ENCODE data around the gene SAFB2. TPM values are rescaled to one million over a fixed set of nuclear protein-coding genes. Genes with fewer than 3 reads are reported as not detected.
"Not testable (repeated sequence)": the region's sequence is repeated elsewhere in the genome, so short reads cannot be mapped to it uniquely, and the experiment has no call there.

Gene SAFB2
- polyA plus RNA-seq, 6 donors from 2014 or later = 19.9 to 56.0 (median 29.3) TPM

GRCh38 chr19:5612891-5613865 is 9.4 kb downstream of the SAFB2 start:
- Mint-ChIP-seq H3K36me3 (peaks cover 21 to 27% of the 10 kb centered on the region in 2 donors), H3K4me1 (peaks cover 7 to 17% (median 12%) of the 10 kb centered on the region in 3 donors), H3K27me3 (no peaks in the 10 kb centered on the region), H3K27ac (peak overlapping the region; percentile 24 to 76 (median 48)), H3K9me3 (no peaks in the 10 kb centered on the region), H3K4me3 (no peak overlapping the region)
- DNase-seq (no peak), ATAC-seq (ENCODE audit: low read depth in 2 of 2) (no peak)

GRCh38 chr19:5609881-5610448 is 12.6 kb downstream of the SAFB2 start:
- H3K27me3 Mint-ChIP-seq = no peaks in the 10 kb centered on the region
- H3K36me3 Mint-ChIP-seq = peaks cover 14 to 48% of the 10 kb centered on the region in 2 donors
- ATAC-seq (ENCODE audit: low read depth in 2 of 2) (no peak), DNase-seq (no peak)
- H3K9me3 Mint-ChIP-seq = no peaks in the 10 kb centered on the region
- peaks cover 12 to 23% (median 19%) of the 10 kb centered on the region in 3 donors for H3K4me1 Mint-ChIP-seq
- H3K27ac Mint-ChIP-seq = no peak overlapping the region
- no peak overlapping the region for H3K4me3 Mint-ChIP-seq

- ATAC-seq (ENCODE audit: low read depth in 2 of 2); DNase-seq; H3K4me3 Mint-ChIP-seq; H3K9me3 Mint-ChIP-seq; H3K27me3 Mint-ChIP-seq: not testable (repeated sequence)
- Mint-ChIP-seq H3K4me1 (peaks cover 12 to 23% (median 19%) of the 10 kb centered on the region in 3 donors), H3K36me3 (peaks cover 16 to 52% of the 10 kb centered on the region in 2 donors), H3K27ac (peak overlapping the region in 2 of 6 donors; percentile 24 to 49)
These were observed 13.8 kb downstream of the SAFB2 start for GRCh38 chr19:5608766-5609165.

- DNase-seq (no peak), ATAC-seq (ENCODE audit: low read depth in 2 of 2) (no peak)
- H3K4me1 Mint-ChIP-seq = peaks cover 12 to 21% (median 19%) of the 10 kb centered on the region in 3 donors
- no peak overlapping the region for H3K4me3 Mint-ChIP-seq
- peak overlapping the region in 3 of 6 donors; percentile 49 to 81 (median 68) for H3K27ac Mint-ChIP-seq
- H3K27me3 Mint-ChIP-seq = no peaks in the 10 kb centered on the region
- H3K36me3 Mint-ChIP-seq = peaks cover 20 to 48% of the 10 kb centered on the region in 2 donors
- no peaks in the 10 kb centered on the region for H3K9me3 Mint-ChIP-seq
These were observed 14.3 kb downstream of the SAFB2 start for GRCh38 chr19:5608291-5608690.

- no peak overlapping the region for H3K4me3 Mint-ChIP-seq
- peak overlapping the region in 2 of 6 donors; percentile 68 to 81 for H3K27ac Mint-ChIP-seq
- ATAC-seq (ENCODE audit: low read depth in 2 of 2) = no peak
- no peaks in the 10 kb centered on the region for H3K9me3 Mint-ChIP-seq
- H3K36me3 Mint-ChIP-seq = peaks cover 14 to 41% of the 10 kb centered on the region in 2 donors
- H3K27me3 Mint-ChIP-seq = no peaks in the 10 kb centered on the region
- no peak for DNase-seq
- peaks cover 12 to 15% (median 15%) of the 10 kb centered on the region in 3 donors for H3K4me1 Mint-ChIP-seq
These were observed 15.0 kb downstream of the SAFB2 start for GRCh38 chr19:5607318-5608275.

- Mint-ChIP-seq H3K27me3 (no peaks in the 10 kb centered on the region), H3K9me3 (no peaks in the 10 kb centered on the region), H3K4me1 (peaks cover 12 to 17% (median 15%) of the 10 kb centered on the region in 3 donors), H3K36me3 (peaks cover 12 to 48% of the 10 kb centered on the region in 2 donors), H3K27ac (peak overlapping the region in 2 of 6 donors; percentile 56 to 92), H3K4me3 (no peak overlapping the region)
- ATAC-seq (ENCODE audit: low read depth in 2 of 2) (no peak), DNase-seq (no peak)
These were observed 17.2 kb downstream of the SAFB2 start for GRCh38 chr19:5605362-5605761.

- Mint-ChIP-seq H3K4me1 (peaks cover 12 to 23% (median 20%) of the 10 kb centered on the region in 3 donors), H3K27me3 (no peaks in the 10 kb centered on the region), H3K36me3 (peaks cover 6 to 55% of the 10 kb centered on the region in 2 donors), H3K27ac (no peak overlapping the region), H3K4me3 (peak overlapping the region in 1 of 8 donors; percentile 17), H3K9me3 (no peaks in the 10 kb centered on the region)
- no peak for ATAC-seq (ENCODE audit: low read depth in 2 of 2)
- DNase-seq = no peak
These were observed 18.9 kb downstream of the SAFB2 start for GRCh38 chr19:5603626-5604025.

- Mint-ChIP-seq H3K27me3 (no peaks in the 10 kb centered on the region), H3K4me3 (no peak overlapping the region), H3K4me1 (peaks cover 5 to 16% (median 15%) of the 10 kb centered on the region in 3 donors), H3K27ac (peak overlapping the region in 1 of 6 donors; percentile 74), H3K9me3 (no peaks in the 10 kb centered on the region), H3K36me3 (peaks cover 6 to 49% of the 10 kb centered on the region in 2 donors)
- ATAC-seq (ENCODE audit: low read depth in 2 of 2) (no peak), DNase-seq (no peak)
These were observed 21.8 kb downstream of the SAFB2 start for GRCh38 chr19:5600797-5601196.

- Mint-ChIP-seq H3K4me1 (peaks cover 0 to 12% (median 6%) of the 10 kb centered on the region in 3 donors), H3K4me3 (no peak overlapping the region), H3K36me3 (peaks cover 15 to 36% of the 10 kb centered on the region in 2 donors), H3K9me3 (no peaks in the 10 kb centered on the region), H3K27ac (peak overlapping the region in 1 of 6 donors; percentile 37), H3K27me3 (no peaks in the 10 kb centered on the region)
- DNase-seq = no peak
- ATAC-seq (ENCODE audit: low read depth in 2 of 2) = no peak
These were observed 26.8 kb downstream of the SAFB2 start for GRCh38 chr19:5595745-5596144.

- no peaks in the 10 kb centered on the region for H3K27me3 Mint-ChIP-seq
- H3K36me3 Mint-ChIP-seq = peaks cover 15 to 30% of the 10 kb centered on the region in 2 donors
- H3K4me3 Mint-ChIP-seq = no peak overlapping the region
- H3K9me3 Mint-ChIP-seq = no peaks in the 10 kb centered on the region
- peaks cover 0 to 10% (median 3%) of the 10 kb centered on the region in 3 donors for H3K4me1 Mint-ChIP-seq
- peak overlapping the region in 1 of 6 donors; percentile 37 for H3K27ac Mint-ChIP-seq
- DNase-seq (no peak), ATAC-seq (ENCODE audit: low read depth in 2 of 2) (no peak)
These were observed 27.4 kb downstream of the SAFB2 start for GRCh38 chr19:5595129-5595528.

- ATAC-seq (ENCODE audit: low read depth in 2 of 2) (no peak), DNase-seq (no peak)
- no peak overlapping the region for H3K27ac Mint-ChIP-seq
- H3K4me1 Mint-ChIP-seq = peaks cover 0 to 8% (median 0%) of the 10 kb centered on the region in 3 donors
- no peaks in the 10 kb centered on the region for H3K27me3 Mint-ChIP-seq
- peaks cover 15 to 25% of the 10 kb centered on the region in 2 donors for H3K36me3 Mint-ChIP-seq
- no peak overlapping the region for H3K4me3 Mint-ChIP-seq
- no peaks in the 10 kb centered on the region for H3K9me3 Mint-ChIP-seq
These were observed 28.0 kb downstream of the SAFB2 start for GRCh38 chr19:5594521-5594950.

GRCh38 chr19:5593343-5594255 is 29.0 kb downstream of the SAFB2 start:
- ATAC-seq (ENCODE audit: low read depth in 2 of 2) (no peak), DNase-seq (no peak)
- Mint-ChIP-seq H3K4me1 (peaks cover 0 to 7% (median 0%) of the 10 kb centered on the region in 3 donors), H3K27ac (no peak overlapping the region), H3K9me3 (no peaks in the 10 kb centered on the region), H3K27me3 (no peaks in the 10 kb centered on the region), H3K4me3 (peak overlapping the region in 1 of 8 donors; percentile 18), H3K36me3 (peaks cover 15 to 25% of the 10 kb centered on the region in 2 donors)
